Left renal pelvis (tissue), 4 donors: ENCODE results near the gene SEC14L1. TPM values are rescaled to one million over a fixed set of nuclear protein-coding genes. Genes with fewer than 3 reads are reported as not detected.

Experiments
- DNase-seq, 4 donors: peaks; one replicate each; pipeline ENCODE4 v3.0.0-alpha.2; 2013; ENCODE audit warnings: low read depth in 4 of 4, low spot score in 3 of 4
- polyA plus RNA-seq, 4 donors: library from polyadenylated mRNA; unstranded; fragments of 120-200 nt; gene quantifications; one replicate each; pipeline ENCODE4 v1.2.1, GENCODE V29; 2013; ENCODE audit not compliant: insufficient read length in 4 of 4

The SEC14L1 gene
- polyA plus RNA-seq, 4 donors = 52.7 to 110 (median 98.6) TPM

- DNase-seq = no peak
These were observed 19.5 kb downstream of the SEC14L1 start for GRCh38 chr17:77160091-77160874.

DNA sequence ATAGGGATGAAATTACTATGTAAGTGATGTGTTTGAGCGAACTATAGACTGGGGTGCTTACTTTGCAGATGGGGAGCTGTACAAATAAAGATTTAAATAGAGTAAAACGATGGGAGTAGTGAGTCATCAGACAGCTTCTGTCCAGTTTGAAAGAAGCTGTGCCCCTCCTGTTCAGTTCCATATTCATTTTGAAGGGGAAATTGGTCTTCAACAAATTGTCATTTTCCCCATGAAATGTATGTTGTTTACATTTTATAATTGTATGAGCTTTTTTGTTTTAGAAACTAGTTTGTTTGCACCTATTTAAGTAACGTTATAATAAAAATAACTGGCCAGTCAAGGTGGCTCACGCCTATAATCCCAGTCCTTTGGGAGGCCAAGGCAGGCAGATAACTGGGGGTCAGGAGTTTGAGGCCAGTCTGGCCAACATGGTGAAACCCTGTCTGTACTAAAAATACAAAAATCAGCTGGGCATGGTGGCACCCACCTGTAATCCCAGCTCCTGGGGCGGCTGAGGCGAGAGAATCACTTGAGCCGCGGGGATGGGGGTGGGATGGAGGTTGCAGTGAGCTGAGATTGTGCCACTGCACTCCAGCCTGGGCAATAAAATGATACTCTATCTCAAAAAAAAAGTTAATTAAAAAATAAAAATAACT, 20.2 kb downstream of the SEC14L1 start:
- DNase-seq = no peak

DNA sequence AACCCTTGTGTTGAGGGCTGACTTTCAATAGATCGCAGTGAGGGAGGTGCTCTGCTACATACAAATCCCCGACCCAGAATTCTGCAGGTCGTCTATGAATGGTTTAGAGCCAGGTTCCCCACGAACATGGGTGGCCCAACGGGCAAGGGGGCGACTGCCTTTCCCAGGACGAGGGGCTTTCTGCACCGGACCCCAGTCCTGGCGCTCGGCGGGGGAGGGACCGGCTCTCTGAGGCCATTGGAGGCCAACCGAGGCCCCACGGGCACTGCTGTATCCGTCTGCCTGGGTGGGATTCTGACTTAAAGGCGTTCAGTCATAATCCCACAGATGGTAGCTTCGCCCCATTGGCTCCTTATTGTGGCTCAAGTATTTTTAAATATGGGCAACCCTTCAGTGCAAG, 21.2 kb downstream of the SEC14L1 start:
- no peak for DNase-seq

DNA sequence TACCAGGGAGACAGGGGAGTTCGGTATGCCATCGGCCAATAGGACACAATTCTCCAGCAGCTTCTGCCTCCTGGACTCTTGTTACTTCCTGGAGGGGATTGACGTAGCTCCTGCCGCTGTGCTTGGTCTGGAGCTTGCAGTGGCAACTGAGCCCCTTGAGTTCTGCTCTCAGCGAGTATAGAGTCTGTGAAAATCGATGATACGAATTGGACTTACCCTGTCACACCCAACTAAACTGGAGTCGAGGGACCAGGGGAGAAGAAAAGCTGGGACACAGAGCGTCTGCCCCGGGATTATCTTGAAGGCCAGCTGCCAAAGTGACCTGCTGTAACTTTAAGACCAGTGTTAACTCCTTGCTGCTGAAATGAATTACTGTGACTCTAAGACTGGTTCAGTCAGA, 22.2 kb downstream of the SEC14L1 start:
- no peak for DNase-seq

DNA sequence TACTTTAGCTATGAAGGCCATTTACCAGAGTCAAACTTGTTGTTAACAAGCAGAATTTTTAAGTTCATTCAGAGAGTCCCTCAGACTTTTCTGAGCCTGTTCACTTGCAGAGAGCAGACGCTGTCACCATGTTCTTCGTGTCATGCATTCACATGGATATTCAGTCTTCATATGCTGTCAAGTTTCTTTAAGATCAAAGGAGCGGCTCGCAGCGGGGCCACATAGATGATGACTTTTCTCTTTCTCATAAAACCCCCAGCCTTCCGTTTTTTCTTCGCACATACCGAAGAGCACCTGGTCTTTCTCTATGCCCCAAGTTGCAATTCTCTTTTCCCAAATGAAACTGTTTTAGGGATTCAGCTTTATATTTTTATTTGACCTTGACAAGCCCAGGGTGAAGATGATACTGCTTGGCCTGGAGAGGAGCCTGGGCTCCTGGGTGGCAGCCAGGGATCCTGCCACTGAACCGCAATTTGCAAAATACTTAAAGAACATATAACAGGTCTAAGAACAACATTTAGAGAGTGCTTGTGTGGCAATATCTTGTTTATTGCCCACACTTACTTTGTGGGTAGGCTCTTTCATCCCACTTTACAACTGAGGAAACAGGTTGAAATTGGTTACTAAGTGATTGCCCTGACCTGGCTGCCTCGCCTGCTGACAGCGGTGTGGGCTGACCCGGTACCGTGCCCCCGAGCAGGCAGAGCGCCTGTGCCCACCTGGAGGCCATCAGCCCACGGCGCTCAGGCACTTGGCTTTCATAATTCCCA, 22.9 kb downstream of the SEC14L1 start:
- DNase-seq = no peak

DNA sequence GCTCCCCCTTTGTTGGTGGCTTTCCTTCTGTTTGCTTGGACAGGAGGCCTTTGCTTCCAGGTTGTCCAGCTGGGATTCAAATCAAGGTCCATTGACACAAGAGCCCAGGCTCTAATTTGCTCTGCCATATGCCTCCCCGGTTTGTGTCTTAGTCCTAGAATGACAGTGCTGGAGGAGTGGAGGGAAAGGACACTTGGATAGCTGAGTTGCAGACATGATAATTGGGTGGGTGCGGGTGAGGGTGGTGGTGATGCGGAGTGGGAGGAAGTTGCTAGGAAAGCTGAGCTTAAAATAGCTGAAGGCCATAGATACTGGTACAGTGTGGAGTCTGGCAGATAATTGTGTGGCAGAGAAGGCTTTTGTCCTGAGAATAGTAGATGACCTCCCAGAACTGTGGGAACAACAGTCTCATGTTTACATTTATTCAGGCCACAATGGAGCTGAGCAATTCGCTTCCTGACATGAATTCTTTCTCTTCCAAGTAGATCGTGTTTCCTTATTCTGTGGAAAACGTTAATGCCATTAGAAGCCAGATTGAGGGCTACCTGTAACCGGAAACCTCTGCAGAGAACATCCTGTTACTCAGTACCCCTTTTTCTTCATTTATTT, 23.8 kb downstream of the SEC14L1 start:
- no peak for DNase-seq

- DNase-seq = no peak
These were observed 24.8 kb downstream of the SEC14L1 start for GRCh38 chr17:77165577-77165976.

DNA sequence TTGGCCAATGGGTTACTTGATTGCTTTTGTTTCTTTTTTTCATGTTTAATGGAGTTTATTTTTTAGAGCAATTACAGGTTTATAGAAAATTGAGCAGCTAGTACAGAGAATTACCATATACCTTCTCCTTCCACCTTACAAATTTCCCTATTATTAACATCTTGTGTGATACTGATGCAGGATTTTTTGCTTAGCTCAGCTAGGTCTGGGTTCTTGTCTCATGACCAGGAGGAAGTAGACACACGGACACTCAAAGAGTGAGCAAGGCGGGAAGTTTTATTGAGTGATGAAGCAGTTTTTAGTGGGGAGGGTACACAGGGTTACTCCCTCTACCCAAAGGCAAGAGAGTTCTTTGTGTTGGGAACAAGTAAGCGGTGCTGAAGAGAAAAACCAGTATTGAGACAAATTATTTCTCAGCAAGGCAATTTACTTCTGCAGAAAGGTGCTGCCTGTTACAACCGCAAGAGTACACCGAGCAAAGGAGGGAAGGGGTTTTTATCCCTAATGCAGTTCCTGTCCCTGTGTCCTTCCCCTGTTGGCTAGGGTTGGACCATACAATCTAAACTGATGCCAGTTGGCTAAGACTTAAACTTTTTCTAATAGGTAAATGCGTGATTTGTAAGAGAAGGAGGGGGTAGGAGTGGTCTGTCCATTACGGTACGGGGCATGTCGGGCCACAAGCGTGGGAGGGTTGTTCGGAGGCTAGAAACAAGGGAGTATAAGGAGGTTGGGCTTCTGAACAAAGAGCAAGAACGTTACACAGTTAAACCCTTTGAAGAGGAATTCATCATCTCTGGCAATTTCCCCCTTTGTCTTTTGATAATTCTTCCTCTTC, 26.9 kb downstream of the SEC14L1 start:
- DNase-seq = no peak

- no peak for DNase-seq
These were observed 32.3 kb downstream of the SEC14L1 start for GRCh38 chr17:77173104-77173503.

GRCh38 chr17:77174928-77175661, 34.3 kb downstream of the SEC14L1 start:
- no peak for DNase-seq

DNA sequence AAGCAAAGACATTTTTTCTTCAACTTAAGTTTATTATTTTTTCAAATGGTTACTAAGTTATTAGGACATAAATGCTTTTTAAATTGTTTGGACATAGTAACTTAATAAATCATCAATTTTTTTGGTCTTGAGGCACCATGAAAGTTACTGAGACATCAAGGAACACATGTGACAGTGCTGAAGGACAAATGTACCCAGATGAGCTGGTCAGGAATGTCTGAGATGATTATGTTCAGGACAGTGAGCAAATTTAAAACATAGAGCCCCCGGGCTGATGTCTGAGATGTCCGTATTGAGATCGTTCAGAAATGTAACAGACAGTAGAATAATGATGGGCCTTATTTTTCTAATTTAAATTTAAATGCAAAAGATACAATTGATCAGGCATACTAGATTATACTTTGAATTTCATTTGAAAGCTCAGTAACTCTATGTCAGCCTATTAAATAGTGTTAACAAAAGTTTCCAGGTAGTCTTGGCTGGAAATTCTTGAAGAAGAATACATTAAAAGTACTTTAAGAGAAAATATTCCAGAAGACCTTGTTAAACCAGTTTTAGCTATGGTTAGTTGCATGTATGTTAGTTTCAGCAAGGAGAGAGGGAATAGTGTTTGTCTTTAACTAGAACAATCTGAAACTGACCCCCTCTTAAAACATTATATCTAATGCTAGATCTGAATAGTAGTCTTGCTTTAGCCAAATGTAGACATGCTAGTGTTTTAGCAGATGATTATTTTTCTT, 36.4 kb downstream of the SEC14L1 start:
- DNase-seq = no peak

GRCh38 chr17:77178050-77178449, 37.3 kb downstream of the SEC14L1 start:
- DNase-seq = no peak

GRCh38 chr17:77178563-77178962, 37.8 kb downstream of the SEC14L1 start:
- no peak for DNase-seq

GRCh38 chr17:77180503-77181357, 40.0 kb downstream of the SEC14L1 start:
- no peak for DNase-seq

DNA sequence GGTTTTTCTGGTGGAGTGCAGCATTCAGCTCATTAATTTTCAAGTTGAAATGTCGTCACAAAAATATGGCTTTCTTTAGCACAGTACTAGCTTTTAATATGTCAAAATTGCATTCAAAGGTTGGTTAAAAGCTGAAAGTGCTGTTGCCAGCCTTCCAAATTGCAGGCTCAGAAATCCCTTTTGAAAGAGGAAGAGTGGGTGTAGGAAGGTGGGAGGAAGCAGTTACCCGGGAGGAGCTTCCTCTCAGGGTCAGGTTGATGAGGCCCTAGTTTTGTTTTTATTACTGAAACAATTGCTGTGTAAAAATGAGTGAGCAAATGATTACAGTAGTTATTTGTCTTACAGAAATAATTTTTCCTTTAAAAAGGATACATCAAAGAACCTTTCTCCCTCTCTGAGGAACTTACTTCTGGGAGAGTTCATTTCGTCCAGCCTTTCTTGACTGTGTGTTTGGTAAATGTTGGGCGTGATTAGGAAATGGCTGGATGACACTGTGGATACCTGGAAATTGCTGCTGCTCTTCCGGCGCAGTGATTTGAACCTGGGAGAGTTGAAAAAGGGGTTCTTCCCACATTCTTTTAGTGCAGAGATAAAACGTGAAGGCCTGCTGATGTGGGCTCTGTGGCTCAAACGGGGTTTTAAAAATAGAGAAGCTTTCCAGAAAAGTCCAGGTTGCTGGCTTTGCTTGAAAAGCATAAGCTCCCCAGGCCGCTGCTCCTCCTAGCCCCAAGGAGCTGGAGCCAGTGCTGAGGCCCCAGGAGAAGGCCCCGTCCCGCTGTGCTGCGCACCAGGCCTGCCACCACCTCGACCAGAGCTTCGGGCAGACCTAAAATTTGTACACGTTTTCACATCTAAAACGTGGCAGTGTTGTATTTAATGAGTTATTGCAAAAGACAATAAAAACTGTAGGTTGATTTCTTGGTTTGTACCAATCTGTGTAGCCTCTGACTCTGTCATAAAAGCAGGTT, 41.7 kb downstream of the SEC14L1 start:
- DNase-seq = no peak

DNA sequence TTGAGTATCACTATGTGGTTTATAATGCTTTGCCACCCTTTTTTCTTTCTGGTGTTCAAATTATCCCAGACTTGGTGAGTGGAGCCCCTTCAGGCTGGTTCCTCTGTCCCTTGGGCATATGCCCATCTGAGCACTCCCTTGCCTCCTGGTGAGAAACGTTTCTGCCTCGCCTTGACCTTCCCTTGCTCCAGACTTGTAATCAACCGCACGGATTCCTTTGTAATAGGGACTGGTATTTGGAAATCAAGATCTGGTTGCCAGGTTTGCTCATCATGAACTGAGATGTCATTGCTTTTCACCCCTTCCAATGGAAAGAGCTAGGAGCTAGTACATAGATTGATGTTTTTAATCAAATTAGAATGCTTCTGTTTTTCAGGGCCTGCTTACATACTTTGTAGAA, 43.7 kb downstream of the SEC14L1 start:
- DNase-seq = no peak

DNA sequence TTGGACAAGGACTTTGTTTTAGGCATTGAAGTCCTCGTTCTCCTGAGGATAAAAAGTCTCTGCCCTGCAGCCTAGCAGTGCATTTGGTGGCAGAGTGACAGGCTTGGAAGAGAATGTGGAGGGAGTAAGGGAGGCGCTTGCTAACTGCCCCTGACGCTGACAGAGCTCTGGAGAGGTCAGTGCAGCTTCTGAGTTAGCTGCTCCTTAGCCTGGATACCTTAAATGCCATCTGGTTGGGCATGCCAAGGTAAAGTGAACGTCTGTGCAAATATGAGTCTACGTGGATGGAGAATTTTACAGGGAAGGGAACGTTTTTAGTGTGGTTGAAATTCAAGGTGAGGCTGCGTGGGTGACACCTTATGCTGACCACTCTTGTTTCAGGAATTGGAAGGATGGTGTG, 44.4 kb downstream of the SEC14L1 start:
- no peak for DNase-seq
